K562 (cell line): ENCODE measurements around the gene ARF1. TPM values are rescaled to one million over a fixed set of nuclear protein-coding genes. Genes with fewer than 3 reads are reported as not detected.

Source experiments
- ATAC-seq: fragments of 200-7000 bp; cut with Tn5 transposase; 3 replicates; pipeline ENCODE4 v1.9.1; 2020; ENCODE audit warnings: moderate library complexity
- BruUV-seq: library from RNA; stranded (reverse); fragments of 400-500 nt; replicated peaks from 2 replicates; lab custom pipeline; 2021; lab: Mats Ljungman, UMichigan
- CTCF ChIA-PET: fragments of 300-600 bp; formaldehyde crosslinking; extraction: SDS; loops from one replicate; lab custom pipeline; 2021; ENCODE audit warnings: low intra/inter-chr PET ratio; lab: Yijun Ruan, JAX
- POLR2A ChIA-PET: fragments of 300-600, 350-650 bp; sonication (Branson Sonifier 250); formaldehyde crosslinking; extraction: SDS; loops from one replicate; lab custom pipeline; 2021; ENCODE audit warnings: antibody characterized with exemption, inconsistent platforms; lab: Yijun Ruan, JAX
- DNase-seq, 4 experiments: peaks; one replicate each; pipeline versions ENCODE4 v3.0.0 to v3.0.0-alpha.2; 2011 to 2018; ENCODE audit warnings: low spot score in 3 of 4, mixed read lengths in 3 of 4; ENCODE audit errors: extremely low read depth in 1 of 4
- FAIRE-seq: peaks from 2 replicates; lab custom pipeline; 2011; peaks lifted over from hg19 to GRCh38; lab: Jason Lieb, UNC
- H2AFZ ChIP-seq: 2 replicates; pipeline ENCODE4 v1.6.0; 2011; ENCODE audit warnings: low read depth, low read length, control low read depth, inconsistent platforms
- H3K27ac ChIP-seq: fragments of 200-600 bp; 3 replicates; pipeline ENCODE4 v1.8.0; 2011; ENCODE audit warnings: low read depth, mild to moderate bottlenecking, control low read depth, inconsistent platforms, low read length, moderate library complexity, mixed read lengths; ENCODE audit errors: extremely low read depth
- H3K27me3 ChIP-seq, 2 experiments: fragments of 300-600 bp in 1 of 2; 2 replicates in 1 of 2; 3 replicates in 1 of 2; pipeline versions ENCODE4 v1.6.0 to v1.8.0; 2011; ENCODE audit warnings: inconsistent platforms in 2 of 2, low read length in 2 of 2, mild to moderate bottlenecking in 1 of 2, mixed read lengths in 1 of 2, moderate library complexity in 1 of 2; ENCODE audit not compliant: control insufficient read depth in 2 of 2, insufficient read depth in 2 of 2
- H3K36me3 ChIP-seq: fragments of 300-600 bp; 3 replicates; pipeline ENCODE4 v1.8.0; 2011; ENCODE audit warnings: mild to moderate bottlenecking, low read length, inconsistent platforms; ENCODE audit not compliant: control insufficient read depth, insufficient read depth
- H3K4me1 ChIP-seq, 2 experiments: fragments of 200-600 bp in 1 of 2; replicated peaks in 1 of 2; 2 replicates in 1 of 2; 3 replicates in 1 of 2; pipeline versions ENCODE4 v1.5.1 to v1.8.0; 2011; ENCODE audit warnings: inconsistent platforms in 2 of 2, low read length in 2 of 2, mild to moderate bottlenecking in 1 of 2, mixed read lengths in 1 of 2, moderate library complexity in 1 of 2; ENCODE audit not compliant: control insufficient read depth in 2 of 2, insufficient read depth in 2 of 2
- H3K4me2 ChIP-seq: 2 replicates; pipeline ENCODE4 v1.6.1; 2011; ENCODE audit warnings: low read length, control low read depth, inconsistent platforms, mixed read lengths; ENCODE audit not compliant: insufficient read depth
- H3K4me3 ChIP-seq: fragments of 200-600 bp; sonication (generic), shearing (Covaris generic); 2 replicates; pipeline ENCODE4 v1.5.1; 2016; ENCODE audit warnings: control low read depth, inconsistent platforms
- H3K79me2 ChIP-seq: fragments of 200-600 bp; 3 replicates; pipeline ENCODE4 v1.8.0; 2011; ENCODE audit warnings: low read length, inconsistent platforms; ENCODE audit not compliant: control insufficient read depth, insufficient read depth
- H3K9ac ChIP-seq, 2 experiments: 2 replicates each; pipeline versions ENCODE4 v1.6.0 to v1.6.1; 2011; ENCODE audit warnings: low read depth in 2 of 2, low read length in 2 of 2, control low read depth in 1 of 2, inconsistent platforms in 1 of 2, mild to moderate bottlenecking in 1 of 2, mixed read lengths in 1 of 2; ENCODE audit not compliant: insufficient read depth in 1 of 2
- H3K9me1 ChIP-seq: one replicate; pipeline ENCODE4 v1.6.0; 2011; ENCODE audit warnings: inconsistent platforms, mild to moderate bottlenecking, low read length, moderate library complexity; ENCODE audit not compliant: control insufficient read depth, insufficient read depth
- H3K9me3 ChIP-seq: replicated peaks from 2 replicates; pipeline ENCODE4 v1.5.1; 2011; ENCODE audit warnings: low read depth, low read length, inconsistent platforms; ENCODE audit not compliant: control insufficient read depth, insufficient read depth
- H4K20me1 ChIP-seq: replicated peaks from 2 replicates; pipeline ENCODE4 v1.6.1; 2011; ENCODE audit warnings: low read length, inconsistent platforms, mixed read lengths; ENCODE audit not compliant: control insufficient read depth, insufficient read depth
- AFF4 ChIP-seq: sonication (generic); formaldehyde crosslinking; IDR thresholded peaks from 2 replicates; pipeline ENCODE4 v1.8.0; 2023; ENCODE audit warnings: mild to moderate bottlenecking, missing genetic modification reagents
- DDX20 ChIP-seq: fragments of 450-650 bp; IDR thresholded peaks from 2 replicates; pipeline ENCODE4 v1.6.1; 2016; ENCODE audit warnings: missing genetic modification characterization, low read depth, mild to moderate bottlenecking, missing compliant biosample characterization, moderate library complexity
- E2F4 ChIP-seq: sonication (generic); formaldehyde crosslinking; IDR thresholded peaks from 2 replicates; pipeline ENCODE4 v1.8.0; 2022; ENCODE audit warnings: mild to moderate bottlenecking, low read depth, missing genetic modification reagents
- FOS ChIP-seq: IDR thresholded peaks from 3 replicates; pipeline ENCODE4 v1.6.1; 2011; ENCODE audit not compliant: insufficient read length; ENCODE audit errors: extremely low read depth
- FOXK1 ChIP-seq: sonication (generic); formaldehyde crosslinking; IDR thresholded peaks from 2 replicates; pipeline ENCODE4 v1.8.0; 2022; ENCODE audit warnings: missing genetic modification reagents, mild to moderate bottlenecking, borderline replicate concordance
- GABPB2 ChIP-seq: fragments of 250-450 bp; sonication (Bioruptor Pico); conservative IDR thresholded peaks from 2 replicates; pipeline ENCODE4 v1.5.1; 2021; ENCODE audit warnings: mild to moderate bottlenecking
- KDM2B ChIP-seq: fragments of 250-450 bp; sonication (Bioruptor Pico); IDR thresholded peaks from 2 replicates; pipeline ENCODE4 v1.8.0; 2021; ENCODE audit warnings: mild to moderate bottlenecking, moderate library complexity
- LCOR ChIP-seq: sonication (generic); formaldehyde crosslinking; IDR thresholded peaks from 2 replicates; pipeline ENCODE4 v1.8.0; 2022; ENCODE audit warnings: mild to moderate bottlenecking, missing genetic modification reagents
- NR2F6 ChIP-seq: fragments of 450-650 bp; formaldehyde crosslinking; IDR thresholded peaks from 2 replicates; pipeline ENCODE4 v1.4.0; 2020; ENCODE audit warnings: mild to moderate bottlenecking
- RAD21 ChIP-seq, 2 experiments: fragments of 250-450 bp in 1 of 2; fragments of 450-650 bp in 1 of 2; sonication (Bioruptor Pico) in 1 of 2; formaldehyde crosslinking in 1 of 2; IDR thresholded peaks in 1 of 2; conservative IDR thresholded peaks in 1 of 2; 2 replicates each; pipeline versions ENCODE4 v1.4.0 to v1.8.0; 2020 to 2022; ENCODE audit warnings: mild to moderate bottlenecking in 2 of 2, moderate library complexity in 1 of 2
- ZFP36 ChIP-seq: fragments of 150-350 bp; IDR thresholded peaks from 2 replicates; pipeline ENCODE4 v1.6.1; 2018; ENCODE audit warnings: low read length, low read depth; ENCODE audit not compliant: partially characterized antibody
- ZKSCAN3 ChIP-seq: fragments of 250-450 bp; sonication (Bioruptor Pico); IDR thresholded peaks from 2 replicates; pipeline ENCODE4 v1.4.0; 2020
- ZNF274 ChIP-seq: IDR thresholded peaks from 2 replicates; pipeline ENCODE4 v1.6.1; 2011; ENCODE audit warnings: low read depth, mild to moderate bottlenecking, low read length, moderate library complexity, borderline replicate concordance
- WGBS: fragments of 100-300 bp; shearing (Covaris generic); methylation state at CpG from one replicate; pipeline ENCODE4 v1.1.6; 2016; ENCODE audit warnings: low coverage, mixed read lengths; ENCODE audit not compliant: insufficient coverage; ENCODE audit errors: missing lambda C conversion rate; 5-methylcytosine and 5-hydroxymethylcytosine counted together
- in situ Hi-C: fragments of 300-500 bp; cut with MboI; formaldehyde crosslinking; loops from 4 replicates; pipeline ENCODE4 v1.15.0; 2018; ENCODE audit warnings: inconsistent platforms, mixed read lengths
- intact Hi-C: fragments of 100-400 bp; cut with micrococcal nuclease; formaldehyde crosslinking; loops from 2 replicates; pipeline ENCODE4 v1.14.2; 2022
- polyA plus RNA-seq, 8 experiments: library from polyadenylated mRNA; depleted of rRNA in 4 of 8; stranded (reverse) in 5 of 8; unstranded in 3 of 8; fragments of >200 nt; fragmentation: Nextera tagmentation in 2 of 8; fragmentation: Illumina TruSeq in 1 of 8; extraction: Ambion mirVana in 2 of 8; extraction: Trizol in 1 of 8; gene quantifications; 2 replicates each; pipeline versions ENCODE4 v1.2.1 to v1.2.3, GENCODE V29; 2011 to 2014; ENCODE audit warnings: inconsistent platforms in 1 of 8, missing spikeins in 1 of 8
- total RNA-seq, 7 experiments: library from RNA; depleted of rRNA in 6 of 7; stranded (reverse); fragments of >200 nt in 6 of 7; fragmentation: Illumina TruSeq in 2 of 7; extraction: Trizol in 2 of 7; gene quantifications; 2 replicates each; pipeline versions ENCODE4 v1.2.1 to v1.2.3, GENCODE V29; 2011 to 2021; ENCODE audit warnings: low replicate concordance in 1 of 7

The ARF1 gene
- total and polyA plus RNA-seq, 9 of the 15 experiments (the other 6 are each of a cell fraction or from before 2014, with no cell fraction given) = 69.8 to 593 (median 325) TPM

GRCh38 chr1:228120351-228120750, 37.8 kb downstream of the ARF1 start:
- ATAC-seq (no peak), DNase-seq (no peak), FAIRE-seq (no peak)
- in situ Hi-C loops = no loop called here
- H4K20me1 ChIP-seq = no peaks in the 10 kb centered on the region
- BruUV-seq = no TSS peak
- 41% methylated on average over 1 of the region's 1 CpG for WGBS
- CTCF ChIA-PET = no interaction called here
- no peak overlapping the region for H3K27ac ChIP-seq
- no peak overlapping the region for H3K9ac ChIP-seq
- H3K4me1 ChIP-seq = peaks cover 0 to 3% of the 10 kb centered on the region in 2 experiments; a peak in 2 of 5 replicates
- H3K27me3 ChIP-seq = no peaks in the 10 kb centered on the region
- no peak overlapping the region for H2AFZ ChIP-seq
- no peak overlapping the region for H3K4me3 ChIP-seq
- no peaks in the 10 kb centered on the region for H3K36me3 ChIP-seq
- no peaks in the 10 kb centered on the region for H3K9me3 ChIP-seq
- intact Hi-C loops = no loop called here
- H3K79me2 ChIP-seq = no peaks in the 10 kb centered on the region
- TF ChIP-seq RAD21 (CRISPR knock-in tag; conservative IDR thresholded peaks at IDR 0.05 in 1 of 2, IDR thresholded peaks at IDR 0.05 in 1 of 2) (no peak), GABPB2 (CRISPR knock-in tag) (no peak), ZNF274 (no peak), LCOR (CRISPR knock-in tag) (no peak), E2F4 (CRISPR knock-in tag) (no peak), DDX20 (tag) (no peak), NR2F6 (CRISPR knock-in tag) (no peak), ZKSCAN3 (CRISPR knock-in tag) (no peak), FOXK1 (CRISPR knock-in tag) (no peak), KDM2B (CRISPR knock-in tag) (no peak), AFF4 (CRISPR knock-in tag) (no peak), ZFP36 (no peak), FOS (no peak)
- no peaks in the 10 kb centered on the region for H3K9me1 ChIP-seq
- POLR2A ChIA-PET = interaction anchor here (0.7 kb wide), 1 partner anchor 13 kb away, joined by 3 read pairs; no protein-coding TSS in a partner anchor
- no peak overlapping the region for H3K4me2 ChIP-seq
